GM21423 (cell line): Measurements from ENCODE around the gene CTRL.
"Not testable (repeated sequence)": the region's sequence is repeated elsewhere in the genome, so short reads cannot be mapped to it uniquely, and the experiment has no call there.

ENCODE experiments used
- ATAC-seq: cut with Tn5 transposase; IDR thresholded peaks from one replicate; pipeline ENCODE4 v1.9.1; 2021; ENCODE audit warnings: mild to moderate bottlenecking, moderate library complexity; ENCODE audit not compliant: unreplicated experiment

The CTRL gene

DNA sequence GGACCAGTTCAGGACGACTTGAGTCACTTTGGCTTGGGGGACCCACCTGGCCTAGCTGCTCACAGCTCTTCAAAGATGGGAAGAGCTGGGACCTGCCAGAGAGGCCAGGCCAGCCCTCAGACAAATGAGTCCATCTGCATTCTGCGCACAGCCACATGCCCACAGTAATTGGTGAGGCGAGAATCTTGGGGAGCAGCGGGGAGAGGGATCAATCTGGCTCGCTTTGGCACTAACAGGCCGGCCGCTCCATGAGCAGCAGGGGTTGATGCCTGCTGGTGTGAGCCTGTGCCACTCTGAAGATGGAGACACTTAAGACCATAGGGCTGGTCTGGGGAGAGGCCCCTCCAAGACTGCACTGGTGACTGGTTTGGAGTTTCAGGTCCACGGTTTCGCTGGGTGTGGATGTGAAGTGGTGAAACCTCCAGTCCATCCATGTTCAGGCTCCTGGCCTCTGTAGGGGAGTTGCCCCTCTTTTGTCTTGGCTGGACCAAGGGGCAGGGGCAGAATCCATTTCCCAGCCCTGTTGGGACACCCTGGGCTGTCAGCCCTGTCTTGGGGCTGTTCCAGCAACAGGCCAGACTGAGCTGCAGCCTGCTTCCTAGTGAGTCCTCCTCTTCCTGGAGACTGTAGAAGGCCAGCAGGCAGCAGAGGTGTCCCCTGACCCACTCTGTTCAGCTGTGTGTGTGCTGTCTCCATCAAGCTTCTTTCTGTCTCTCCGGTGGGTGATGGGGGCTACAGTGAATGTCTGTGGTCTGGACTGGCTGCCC is 7.3 kb downstream of the CTRL start:
- ATAC-seq, result no peak

DNA sequence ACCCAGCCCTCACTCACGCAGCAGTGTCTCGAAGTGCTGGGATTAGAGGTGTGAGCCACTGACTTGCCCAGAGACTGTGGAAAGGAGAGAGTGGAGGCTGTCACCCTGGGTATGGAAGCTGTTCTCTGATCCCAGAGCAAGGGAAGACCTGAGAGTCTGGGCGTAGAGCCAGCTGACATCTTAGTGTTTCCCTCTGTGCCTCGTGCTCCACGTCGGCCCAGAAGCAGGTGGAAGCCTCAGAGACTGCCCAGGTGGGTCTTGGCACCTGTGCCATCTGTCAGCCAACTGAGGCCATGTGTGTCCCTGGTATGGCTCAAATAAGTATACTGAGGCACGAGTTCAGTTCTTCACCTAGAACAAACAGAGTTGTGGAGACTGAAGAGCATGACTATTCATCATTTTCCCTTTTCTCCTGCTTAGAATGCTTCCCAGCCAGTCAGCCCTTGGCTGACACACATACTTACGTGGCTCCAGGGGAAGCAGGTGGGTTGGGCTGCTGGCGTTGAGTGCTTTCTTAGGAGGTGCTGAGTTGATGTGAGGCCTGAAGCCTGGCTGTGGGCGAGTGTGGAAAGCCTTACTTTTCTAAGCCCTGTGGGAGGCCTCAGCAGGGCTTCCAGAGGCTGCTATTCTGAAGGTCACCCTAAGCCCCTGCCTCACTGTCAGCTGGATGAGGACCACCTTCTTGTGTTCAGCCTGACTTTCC is 8.1 kb downstream of the CTRL start:
- no peak for ATAC-seq

DNA sequence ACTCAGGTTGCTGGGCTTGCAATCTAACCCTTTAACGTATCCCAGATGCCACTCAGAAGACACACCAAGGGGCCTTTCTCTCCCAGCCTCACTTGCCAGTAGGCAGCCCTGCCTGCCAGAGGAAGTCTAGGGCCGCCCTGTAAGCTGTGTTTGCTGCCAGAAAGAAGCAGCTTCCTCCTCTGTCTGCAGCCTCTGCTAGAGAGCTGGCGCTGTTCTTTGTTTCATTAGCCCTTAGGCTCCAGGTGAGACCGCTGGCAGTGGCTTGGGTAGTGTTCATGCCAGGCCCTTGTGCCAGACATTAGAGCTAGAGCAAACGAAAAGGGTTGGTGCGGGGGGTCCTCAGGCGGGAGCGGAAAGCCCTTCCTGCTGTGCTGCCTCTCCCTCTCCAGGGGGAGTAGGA is 8.9 kb downstream of the CTRL start:
- no peak for ATAC-seq

DNA sequence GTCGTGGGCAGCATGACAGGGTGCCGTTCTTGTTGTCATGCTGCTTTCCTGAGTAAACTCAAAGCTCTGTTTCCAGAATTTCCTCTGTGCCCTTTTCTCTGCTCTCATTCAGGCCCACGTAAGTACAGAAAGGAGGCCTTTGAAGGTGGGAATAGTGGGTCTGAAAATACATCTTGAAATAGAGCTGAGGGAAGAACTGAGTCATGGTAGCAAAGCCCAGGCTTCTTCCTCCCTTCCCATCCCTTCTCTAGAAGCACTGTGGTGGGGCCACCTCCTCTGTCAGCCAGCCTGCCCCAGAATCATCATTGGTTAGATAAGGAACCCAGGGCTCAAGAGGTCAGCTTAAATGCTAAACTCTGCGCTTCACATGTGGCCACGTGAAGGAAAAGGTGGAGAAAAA is 9.4 kb downstream of the CTRL start:
- ATAC-seq, result no peak

DNA sequence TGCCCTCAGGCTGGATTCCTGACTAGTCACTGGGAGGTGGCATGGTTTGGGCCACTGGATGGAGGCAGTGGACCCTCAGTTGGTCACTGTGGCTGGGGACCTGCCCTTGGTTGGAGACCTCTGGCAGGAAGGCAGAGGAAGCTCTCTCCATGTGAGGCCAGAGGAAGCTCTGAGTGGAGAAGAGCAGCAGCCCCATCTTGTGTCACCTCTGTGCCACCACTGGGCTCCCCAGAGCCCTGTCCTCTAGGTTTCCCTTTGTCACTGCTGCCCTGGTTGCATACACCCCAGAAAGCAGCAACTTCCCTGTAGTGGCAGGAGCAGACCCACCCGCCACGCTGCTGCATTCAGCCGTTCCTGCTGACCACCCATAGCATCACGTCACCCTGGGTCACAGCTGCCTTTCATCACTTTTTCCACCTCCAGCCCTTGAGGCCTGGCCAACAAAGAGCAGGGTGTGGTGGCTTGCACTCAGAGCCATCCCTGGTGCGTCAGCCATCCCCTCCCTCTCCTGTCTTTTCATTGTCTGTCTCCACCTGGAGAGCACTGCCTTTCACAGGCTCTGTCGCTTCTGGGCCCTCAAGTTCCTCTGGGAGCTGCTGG is 11.9 kb downstream of the CTRL start:
- ATAC-seq, result no peak

DNA sequence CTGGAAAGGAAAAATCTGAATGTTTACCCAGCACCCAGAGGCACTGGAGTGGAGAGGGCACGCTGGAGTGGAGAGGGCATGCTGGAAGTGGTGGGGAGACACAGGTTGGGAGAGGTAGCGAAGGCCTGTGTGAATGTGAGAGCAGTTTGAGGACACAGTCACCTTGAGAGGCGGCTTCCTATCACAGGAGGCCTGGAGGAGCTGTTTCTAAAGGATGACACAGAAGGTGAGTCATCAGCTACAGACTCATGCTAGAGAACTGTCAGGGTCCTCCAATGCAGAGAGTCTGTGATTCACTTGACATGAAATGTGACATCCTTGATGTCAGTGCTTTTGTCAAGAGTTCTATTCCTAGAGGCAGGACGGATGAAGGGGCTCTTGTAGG is 13.8 kb downstream of the CTRL start:
- ATAC-seq, result no peak

DNA sequence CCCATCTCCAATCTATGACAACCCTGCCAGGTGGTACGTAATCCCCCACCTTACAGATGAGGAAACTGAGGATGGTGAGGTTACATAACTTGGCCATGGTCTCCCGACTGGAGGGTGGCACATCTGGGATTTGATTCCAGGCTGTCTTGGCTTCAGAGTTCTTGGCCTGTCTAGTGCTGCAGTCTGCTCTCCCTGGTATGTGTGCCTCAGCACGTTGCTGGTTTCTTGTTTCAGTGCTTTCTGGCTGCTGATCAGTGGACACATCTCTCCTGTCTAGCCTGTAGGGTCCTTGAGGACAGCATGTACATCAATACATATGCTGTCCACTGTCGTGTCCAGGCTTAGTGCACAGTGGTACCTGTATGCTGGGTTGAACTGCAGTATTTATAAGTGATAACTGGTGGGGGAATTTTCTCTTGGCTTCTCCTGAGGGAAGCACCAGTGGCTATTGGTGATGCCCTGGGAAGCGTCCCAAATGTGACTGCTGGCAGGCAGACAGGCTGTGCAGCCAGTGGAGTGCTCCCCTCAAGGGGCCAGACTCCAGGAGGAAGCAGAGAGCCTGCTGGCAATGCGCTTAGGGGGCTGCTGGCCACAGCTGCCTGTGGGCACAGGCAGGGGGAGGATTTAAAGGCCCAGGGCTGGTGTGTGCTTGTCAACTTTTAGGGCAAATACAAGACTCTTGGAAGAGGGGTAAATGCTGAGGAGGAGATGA is 14.4 kb downstream of the CTRL start:
- no peak for ATAC-seq

DNA sequence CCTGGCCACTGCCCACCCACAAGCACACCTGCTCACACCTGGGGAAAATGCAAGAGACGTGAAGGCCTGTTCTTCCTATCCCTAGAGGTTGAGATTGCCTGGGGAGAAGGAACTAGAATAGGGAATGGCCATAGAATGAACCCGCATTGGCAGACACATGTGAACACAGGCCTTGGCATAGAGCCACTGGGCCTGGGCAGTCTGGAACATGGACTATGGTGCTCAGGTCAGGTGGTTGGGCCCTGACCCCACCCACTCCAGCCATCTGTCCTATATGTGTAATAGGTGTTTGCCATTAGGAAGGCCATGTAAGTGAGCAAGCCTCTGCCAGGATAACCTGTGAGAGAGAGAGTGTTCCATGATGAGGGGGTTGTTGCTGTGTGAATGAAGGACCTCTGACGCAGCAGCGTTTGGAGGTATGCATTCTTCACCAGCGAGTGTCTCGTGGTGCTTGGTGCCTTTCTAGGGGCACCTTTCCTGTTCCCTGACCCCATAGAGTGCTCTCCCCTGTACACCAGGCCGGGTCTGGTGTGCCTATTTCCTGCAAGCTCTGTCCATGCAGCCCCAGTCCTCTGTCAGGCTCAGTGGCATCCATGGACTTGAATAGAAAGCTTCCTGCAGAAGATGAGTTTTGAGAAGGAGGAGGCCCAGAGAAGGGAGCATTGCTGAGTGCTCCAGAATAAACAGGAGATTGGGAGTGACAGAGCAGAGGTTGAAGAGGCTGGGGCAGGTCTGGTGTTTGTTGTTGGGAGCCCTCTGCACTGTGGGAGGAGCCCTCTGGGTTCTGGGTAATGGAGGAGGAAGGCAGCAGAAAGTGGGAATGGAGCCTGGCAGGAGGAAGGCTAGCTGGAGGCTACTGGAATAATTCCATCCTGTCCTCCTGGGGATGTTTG is 15.6 kb downstream of the CTRL start:
- ATAC-seq, result no peak

DNA sequence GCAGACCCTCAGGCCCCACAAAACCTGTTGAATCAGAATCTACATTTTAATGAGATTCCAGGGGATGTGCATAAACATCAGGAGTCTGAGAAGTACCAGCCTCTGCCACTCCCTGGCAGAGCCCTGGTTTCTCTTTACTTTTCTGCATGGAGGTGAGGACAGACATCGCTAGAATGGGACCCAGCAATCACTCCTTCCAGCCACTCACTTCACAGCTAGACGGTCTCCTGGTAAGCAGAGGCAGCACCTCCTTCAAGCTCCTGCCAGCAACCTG is 16.2 kb downstream of the CTRL start:
- ATAC-seq, result not testable (repeated sequence)

DNA sequence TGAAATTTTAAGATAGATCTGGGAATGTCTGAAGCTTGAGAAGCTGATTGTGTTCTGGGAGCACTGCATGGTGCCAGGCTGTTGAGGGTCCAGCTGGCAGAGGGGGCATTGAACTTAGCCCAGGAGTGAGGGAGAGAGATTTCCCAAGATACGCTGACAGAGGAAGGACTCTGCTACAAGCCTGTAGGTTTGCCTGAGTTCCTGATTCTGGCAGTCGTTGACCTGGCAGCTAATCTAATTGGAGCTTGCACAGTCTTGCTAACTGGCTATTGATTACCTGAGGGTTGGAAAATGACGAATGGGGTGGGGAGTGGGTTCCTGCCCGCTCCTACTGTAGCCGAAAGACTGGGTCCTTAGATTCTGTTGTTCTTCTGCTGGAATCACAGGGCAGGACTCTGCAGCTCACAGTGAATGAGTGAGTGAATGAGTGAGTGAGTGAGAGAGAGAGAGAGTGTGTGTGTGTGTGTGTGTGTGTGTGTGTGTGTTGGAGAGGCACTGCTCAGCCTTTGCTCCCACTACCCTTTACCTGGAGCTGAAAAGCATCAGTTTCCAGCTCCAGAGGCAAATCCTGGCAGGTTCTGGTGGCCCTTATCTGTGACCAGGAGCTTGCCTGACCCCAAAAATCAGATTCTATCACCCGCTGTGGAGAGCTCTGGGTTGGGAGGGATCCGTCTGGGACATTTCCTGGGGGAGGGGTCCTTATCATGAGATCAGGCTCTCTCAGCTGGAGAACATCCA is 16.7 kb downstream of the CTRL start:
- no peak for ATAC-seq

DNA sequence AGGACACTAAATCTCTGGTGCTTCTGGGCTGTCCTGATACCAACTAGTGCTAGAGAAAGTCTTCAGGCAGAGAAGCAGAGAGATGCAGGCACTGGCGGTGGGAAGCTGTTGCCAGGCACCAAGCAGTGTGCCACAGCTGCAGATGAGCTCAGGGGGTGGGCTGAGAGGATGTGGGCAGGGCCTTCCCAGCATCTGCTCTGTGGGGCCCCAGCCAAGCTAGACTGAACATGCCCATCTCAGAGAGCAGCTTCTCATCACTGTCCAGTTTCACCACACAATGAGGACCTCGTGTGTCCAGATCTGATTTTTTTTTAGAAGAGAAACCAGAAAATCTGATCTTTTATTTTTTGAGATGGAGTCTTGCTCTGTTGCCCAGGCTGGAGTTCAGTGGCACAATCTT is 21.5 kb downstream of the CTRL start:
- no peak for ATAC-seq

DNA sequence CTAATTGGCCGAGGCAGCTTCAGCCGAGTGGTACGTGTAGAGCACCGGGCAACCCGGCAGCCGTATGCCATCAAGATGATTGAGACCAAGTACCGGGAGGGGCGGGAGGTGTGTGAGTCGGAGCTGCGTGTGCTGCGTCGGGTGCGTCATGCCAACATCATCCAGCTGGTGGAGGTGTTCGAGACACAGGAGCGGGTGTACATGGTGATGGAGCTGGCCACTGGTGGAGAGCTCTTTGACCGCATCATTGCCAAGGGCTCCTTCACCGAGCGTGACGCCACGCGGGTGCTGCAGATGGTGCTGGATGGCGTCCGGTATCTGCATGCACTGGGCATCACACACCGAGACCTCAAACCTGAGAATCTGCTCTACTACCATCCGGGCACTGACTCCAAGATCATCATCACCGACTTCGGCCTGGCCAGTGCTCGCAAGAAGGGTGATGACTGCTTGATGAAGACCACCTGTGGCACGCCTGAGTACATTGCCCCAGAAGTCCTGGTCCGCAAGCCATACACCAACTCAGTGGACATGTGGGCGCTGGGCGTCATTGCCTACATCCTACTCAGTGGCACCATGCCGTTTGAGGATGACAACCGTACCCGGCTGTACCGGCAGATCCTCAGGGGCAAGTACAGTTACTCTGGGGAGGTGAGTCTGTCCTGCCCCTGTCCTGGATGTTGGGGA is 22.5 kb downstream of the CTRL start:
- no peak for ATAC-seq

DNA sequence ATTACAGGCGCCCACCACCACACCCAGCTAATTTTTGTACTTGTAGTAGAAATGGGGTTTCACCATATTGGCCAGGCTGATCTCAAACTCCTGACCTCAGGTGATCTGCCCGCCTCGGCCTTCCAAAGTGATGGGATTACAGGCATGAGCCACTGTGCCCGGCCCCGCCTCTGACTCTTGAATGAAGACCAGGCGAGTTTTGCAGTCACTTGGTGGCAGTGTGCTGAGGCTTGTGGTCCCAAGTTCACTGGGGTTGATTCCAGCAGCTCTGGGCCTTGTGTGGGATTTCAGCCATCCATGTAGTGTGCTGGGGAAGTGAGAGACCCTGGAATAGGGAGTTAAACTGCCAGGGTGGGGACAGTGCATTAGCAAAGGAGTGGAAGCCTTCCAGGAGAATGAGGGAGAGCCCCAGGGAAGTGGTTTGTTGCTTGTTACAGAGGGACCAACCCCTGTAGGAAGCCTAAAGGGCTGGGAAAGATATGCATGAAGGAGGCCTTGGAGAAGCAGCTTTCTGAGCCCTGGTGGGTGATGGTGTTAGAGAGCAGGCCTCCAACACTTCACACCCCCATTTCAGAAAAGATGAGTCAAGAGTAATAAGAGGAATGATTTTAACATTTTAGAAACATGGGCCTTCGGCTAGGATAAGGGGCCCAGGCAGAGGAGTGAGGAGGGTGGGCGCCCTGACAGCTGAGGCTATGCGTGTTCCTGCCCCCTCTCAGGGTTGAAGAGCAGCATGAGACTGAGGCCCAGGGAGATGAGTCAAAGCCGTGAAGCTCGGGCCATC is 24.1 kb downstream of the CTRL start:
- no peak for ATAC-seq

DNA sequence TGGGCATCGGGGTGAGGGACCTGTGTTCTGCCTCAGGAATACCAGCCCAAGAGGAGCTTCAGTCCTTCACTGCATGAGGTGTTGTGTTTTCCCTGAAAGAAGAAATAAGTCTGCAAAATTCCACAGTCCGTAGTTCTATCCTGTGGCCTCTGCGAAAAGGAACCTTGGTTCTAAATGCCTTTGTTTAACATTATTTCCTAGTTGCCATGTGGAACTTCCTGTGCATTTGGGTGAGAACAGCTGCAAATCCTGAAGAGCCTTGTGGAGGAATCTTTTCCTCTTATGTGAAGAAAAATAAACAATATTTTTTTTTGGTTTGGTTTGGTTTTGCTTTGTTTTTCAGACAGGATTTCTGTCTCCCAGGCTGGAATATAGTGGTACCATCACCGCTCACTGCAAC is 28.8 kb downstream of the CTRL start:
- ATAC-seq, result no peak

DNA sequence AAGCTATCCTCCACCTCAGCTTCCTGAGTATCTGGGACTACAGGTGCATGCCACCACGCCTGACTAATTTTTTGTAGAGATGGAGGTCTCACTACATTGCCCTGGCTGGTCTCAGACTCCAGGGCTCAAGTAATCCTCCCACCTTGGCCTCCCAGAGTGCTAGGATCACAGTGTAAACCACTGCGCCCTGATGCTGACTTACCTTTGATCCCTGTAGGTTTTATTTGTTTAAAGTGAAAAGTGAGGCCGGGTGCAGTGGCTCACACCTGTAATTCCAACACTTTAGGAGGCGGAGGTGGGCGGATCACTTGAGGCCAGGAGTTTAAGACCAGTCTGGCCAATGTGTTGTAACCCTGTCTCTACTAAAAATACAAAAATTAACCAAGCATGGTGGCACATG is 29.9 kb downstream of the CTRL start:
- no peak for ATAC-seq

DNA sequence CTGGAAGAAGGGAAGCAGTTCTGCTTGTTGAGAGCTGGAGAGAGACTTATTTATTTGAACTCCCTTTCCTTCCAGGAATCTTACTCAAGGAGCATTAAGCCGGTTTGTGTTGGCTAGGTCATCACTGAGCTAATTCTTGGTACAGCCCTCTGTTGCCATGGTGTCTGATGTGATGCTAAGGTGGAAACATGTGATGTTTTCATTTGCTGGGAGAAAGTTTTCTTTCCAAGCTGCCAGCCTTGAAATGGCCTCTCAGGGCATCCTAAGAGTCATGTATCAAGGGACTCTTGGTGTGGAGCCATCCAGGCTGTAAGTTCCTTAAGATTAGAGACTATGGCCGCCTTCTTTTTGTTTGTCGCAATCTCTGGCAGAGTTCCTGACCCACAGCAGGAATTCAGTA is 34.4 kb downstream of the CTRL start:
- no peak for ATAC-seq

DNA sequence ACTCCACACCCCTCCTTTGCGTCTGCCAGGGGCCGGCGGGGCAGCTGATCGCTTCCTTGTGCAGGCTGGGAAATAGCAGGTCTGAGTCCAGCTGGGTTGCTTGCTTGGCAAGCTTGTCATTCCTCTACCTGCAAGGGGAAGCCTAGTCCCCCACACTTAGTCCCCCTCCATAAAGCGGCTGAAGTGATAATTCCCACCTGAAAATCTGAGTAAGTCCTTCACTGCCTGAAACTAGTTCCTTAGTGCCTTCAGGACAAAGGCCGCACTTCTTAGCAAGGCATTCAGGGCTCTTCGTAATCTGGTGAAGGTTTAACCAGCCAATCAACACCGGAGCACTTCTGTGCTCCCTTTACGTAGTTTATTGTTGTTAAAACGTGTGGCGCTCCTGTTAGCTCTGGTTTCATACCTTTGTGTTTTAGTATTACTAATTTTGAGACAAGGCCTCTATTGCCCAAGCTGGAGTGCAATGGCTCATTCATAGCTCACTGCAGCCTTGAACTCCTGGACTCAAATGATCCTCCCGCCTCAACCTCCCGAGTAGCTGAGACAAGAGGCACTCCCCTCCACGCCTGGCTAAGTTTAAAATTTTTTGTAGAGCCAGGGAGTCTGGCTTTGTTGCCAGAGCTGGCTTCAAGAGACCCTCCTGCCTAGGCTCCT is 37.8 kb downstream of the CTRL start:
- no peak for ATAC-seq
